ENCODE data around the gene CPNE1.

DNA sequence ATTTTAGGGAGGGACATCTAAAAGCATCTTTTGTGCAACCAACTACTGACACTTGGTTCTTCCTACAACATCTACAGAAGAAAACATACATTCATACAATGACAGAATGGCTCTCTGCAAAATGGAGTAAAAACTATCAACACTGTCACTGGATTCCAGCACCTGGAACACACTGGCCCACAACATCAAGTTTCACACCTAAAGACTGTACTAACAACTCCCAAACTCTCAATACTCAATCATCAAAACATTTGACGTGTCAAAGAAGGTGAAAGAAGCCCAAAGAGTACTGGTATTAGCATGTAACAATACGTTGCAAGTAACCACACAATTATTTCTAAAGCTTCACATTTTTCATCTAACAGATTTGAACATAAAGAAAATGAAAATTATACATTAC, 2.1 kb downstream of the CPNE1 start:
- TF ChIP-seq EP300 (IDR thresholded peaks at IDR 0.05) = no peak
- no peak for TF ChIP-seq CTCF (IDR thresholded peaks at IDR 0.05)
- TF ChIP-seq POLR2AphosphoS5 (IDR thresholded peaks at IDR 0.05) = no peak

All from upper lobe of left lung (tissue), 4 donors.